H1 (cell line): Measurements from ENCODE around the gene ACADM. TPM values are rescaled to one million over a fixed set of nuclear protein-coding genes. Genes with fewer than 3 reads are reported as not detected.
A peak's percentile ranks its signal among the peaks of the same experiment; 100 is the strongest.

ENCODE experiments used
- CTCF ChIA-PET: fragments of 300-600 bp; sonication (Branson Sonifier 250); formaldehyde crosslinking; loops from one replicate; lab custom pipeline; 2021; ENCODE audit not compliant: partially characterized antibody; lab: Charles Lee
- POLR2A ChIA-PET: fragments of 300-600 bp; sonication (Branson Sonifier 250); formaldehyde crosslinking; loops from one replicate; lab custom pipeline; 2021; ENCODE audit warnings: inconsistent platforms; ENCODE audit not compliant: partially characterized antibody; lab: Charles Lee
- DNase-seq, 2 experiments: peaks; one replicate each; pipeline versions ENCODE4 v3.0.0 to v3.0.0-alpha.2; 2010 to 2022; ENCODE audit warnings: low spot score in 2 of 2, low read depth in 1 of 2, mixed read lengths in 1 of 2
- FAIRE-seq: peaks from 2 replicates; lab custom pipeline; 2011; peaks lifted over from hg19 to GRCh38; lab: Jason Lieb, UNC
- H2AFZ ChIP-seq: 2 replicates; pipeline ENCODE4 v1.8.1; 2012; ENCODE audit warnings: low read length, inconsistent platforms
- H2AK5ac ChIP-seq: 2 replicates; pipeline ENCODE4 v1.6.1; 2013; ENCODE audit warnings: low read depth, low read length
- H2BK120ac ChIP-seq: replicated peaks from 2 replicates; pipeline ENCODE3; 2013; ENCODE audit warnings: low read depth, low read length, inconsistent platforms
- H2BK12ac ChIP-seq: 2 replicates; pipeline ENCODE4 v1.6.1; 2013; ENCODE audit warnings: low read depth, low read length
- H2BK15ac ChIP-seq: 2 replicates; pipeline ENCODE4 v1.6.1; 2013; ENCODE audit warnings: low read length
- H2BK20ac ChIP-seq: 2 replicates; pipeline ENCODE4 v1.6.1; 2013; ENCODE audit warnings: low read length
- H2BK5ac ChIP-seq: 2 replicates; pipeline ENCODE4 v1.6.1; 2013; ENCODE audit warnings: low read depth, low read length
- H3K14ac ChIP-seq: 2 replicates; pipeline ENCODE4 v1.6.1; 2013; ENCODE audit warnings: inconsistent platforms; ENCODE audit not compliant: insufficient read length
- H3K18ac ChIP-seq: 2 replicates; pipeline ENCODE4 v1.6.1; 2013; ENCODE audit warnings: low read length; ENCODE audit errors: extremely low read depth
- H3K23ac ChIP-seq: 2 replicates; pipeline ENCODE4 v1.6.1; 2013; ENCODE audit warnings: inconsistent platforms; ENCODE audit not compliant: insufficient read length
- H3K23me2 ChIP-seq: 2 replicates; pipeline ENCODE4 v1.6.1; 2013; ENCODE audit warnings: low read depth, low read length
- H3K27ac ChIP-seq: 2 replicates; pipeline ENCODE4 v1.6.1; 2011; ENCODE audit warnings: low read depth, low read length, inconsistent platforms
- H3K27me3 ChIP-seq, 4 experiments: replicated peaks in 1 of 4; 1 replicate in 1 of 4; 2 replicates in 3 of 4; pipeline versions ENCODE4 v1.6.1 to v1.8.1; 2011 to 2013; ENCODE audit warnings: low read length in 3 of 4, mild to moderate bottlenecking in 3 of 4, inconsistent platforms in 2 of 4, mixed read lengths in 2 of 4, moderate library complexity in 1 of 4; ENCODE audit not compliant: control insufficient read depth in 3 of 4, insufficient read depth in 3 of 4; ENCODE audit errors: extremely low read depth in 1 of 4
- H3K36me3 ChIP-seq, 4 experiments: 2 replicates each; pipeline versions ENCODE4 v1.6.1 to v1.8.1; 2011 to 2013; ENCODE audit warnings: mild to moderate bottlenecking in 4 of 4, low read length in 3 of 4, moderate library complexity in 2 of 4, control low read depth in 1 of 4, inconsistent platforms in 1 of 4; ENCODE audit not compliant: insufficient read depth in 4 of 4, control insufficient read depth in 2 of 4
- H3K4ac ChIP-seq: replicated peaks from 2 replicates; pipeline ENCODE3; 2013; ENCODE audit warnings: low read length, low read depth, mixed read lengths, inconsistent platforms; ENCODE audit not compliant: insufficient read length
- H3K4me1 ChIP-seq, 4 experiments: replicated peaks in 1 of 4; 1 replicate in 1 of 4; 2 replicates in 3 of 4; pipeline versions ENCODE4 v1.6.1 to v1.8.1; 2011 to 2013; ENCODE audit warnings: low read length in 3 of 4, inconsistent platforms in 2 of 4, mixed read lengths in 1 of 4; ENCODE audit not compliant: insufficient read depth in 4 of 4, control insufficient read depth in 3 of 4
- H3K4me2 ChIP-seq, 2 experiments: 2 replicates each; pipeline versions ENCODE4 v1.6.1 to v1.8.1; 2011 to 2013; ENCODE audit warnings: low read depth in 2 of 2, low read length in 2 of 2, control low read depth in 1 of 2, inconsistent platforms in 1 of 2, mild to moderate bottlenecking in 1 of 2; ENCODE audit not compliant: insufficient read depth in 1 of 2
- H3K4me3 ChIP-seq, 4 experiments: fragments of 200-600, 300-600 bp in 1 of 4; sonication (generic), shearing (Covaris generic), sonication (Bioruptor Twin) in 1 of 4; 2 replicates each; pipeline versions ENCODE4 v1.5.1 to v1.8.1; 2011 to 2016; ENCODE audit warnings: low read length in 4 of 4, low read depth in 3 of 4, control low read depth in 2 of 4, inconsistent platforms in 2 of 4, mild to moderate bottlenecking in 2 of 4, mixed read lengths in 1 of 4, moderate library complexity in 1 of 4; ENCODE audit not compliant: insufficient read depth in 2 of 4; ENCODE audit errors: extremely low read depth in 1 of 4
- H3K56ac ChIP-seq: replicated peaks from 2 replicates; pipeline ENCODE3; 2013; ENCODE audit warnings: low read depth, mild to moderate bottlenecking, mixed read lengths, low read length, inconsistent platforms; ENCODE audit not compliant: insufficient read length
- H3K79me1 ChIP-seq: 2 replicates; pipeline ENCODE4 v1.6.1; 2013; ENCODE audit warnings: low read depth, low read length, control low read depth
- H3K79me2 ChIP-seq, 2 experiments: 2 replicates each; pipeline versions ENCODE4 v1.6.1 to v1.8.1; 2012 to 2013; ENCODE audit warnings: low read length in 2 of 2, mild to moderate bottlenecking in 2 of 2, inconsistent platforms in 1 of 2; ENCODE audit not compliant: insufficient read depth in 2 of 2, control insufficient read depth in 1 of 2
- H3K9ac ChIP-seq, 4 experiments: replicated peaks in 1 of 4; 1 replicate in 1 of 4; 2 replicates in 3 of 4; pipeline versions ENCODE4 v1.6.1 to v1.8.1; 2011 to 2013; ENCODE audit warnings: low read depth in 3 of 4, low read length in 3 of 4, control low read depth in 2 of 4, mild to moderate bottlenecking in 2 of 4, moderate library complexity in 2 of 4, inconsistent platforms in 1 of 4; ENCODE audit errors: extremely low read depth in 1 of 4
- H3K9me3 ChIP-seq, 2 experiments: 2 replicates each; pipeline versions ENCODE4 v1.6.1 to v1.8.1; 2012 to 2013; ENCODE audit warnings: mild to moderate bottlenecking in 2 of 2, moderate library complexity in 2 of 2, control low read depth in 1 of 2, inconsistent platforms in 1 of 2, low read depth in 1 of 2, low read length in 1 of 2, mixed read lengths in 1 of 2; ENCODE audit not compliant: insufficient read depth in 2 of 2
- H4K20me1 ChIP-seq, 2 experiments: replicated peaks in 1 of 2; 2 replicates each; pipeline versions ENCODE3 to v1.8.1; 2011 to 2013; ENCODE audit warnings: inconsistent platforms in 2 of 2, low read length in 2 of 2, mild to moderate bottlenecking in 1 of 2; ENCODE audit not compliant: insufficient read depth in 2 of 2, control insufficient read depth in 1 of 2
- H4K5ac ChIP-seq: 2 replicates; pipeline ENCODE4 v1.6.1; 2013; ENCODE audit warnings: low read length, low read depth, mixed read lengths, inconsistent platforms; ENCODE audit not compliant: insufficient read length
- H4K8ac ChIP-seq: 2 replicates; pipeline ENCODE4 v1.8.0; 2013; ENCODE audit warnings: mild to moderate bottlenecking, moderate library complexity, low read length, inconsistent platforms; ENCODE audit not compliant: insufficient read depth; ENCODE audit errors: extremely low read depth
- H4K91ac ChIP-seq: replicated peaks from 2 replicates; pipeline ENCODE3; 2013; ENCODE audit warnings: low read length, mixed read lengths, inconsistent platforms; ENCODE audit not compliant: insufficient read length
- FOSL1 ChIP-seq: IDR thresholded peaks from 2 replicates; pipeline ENCODE4 v1.6.1; 2011; ENCODE audit warnings: mild to moderate bottlenecking, low read depth, low read length, moderate library complexity; ENCODE audit not compliant: insufficient read depth
- GTF2F1 ChIP-seq: IDR thresholded peaks from 2 replicates; pipeline ENCODE4 v1.6.1; 2012; ENCODE audit warnings: low read depth, low read length, improper control_type of control experiment, borderline replicate concordance
- SIN3A ChIP-seq, 2 experiments: IDR thresholded peaks in 1 of 2; conservative IDR thresholded peaks in 1 of 2; 2 replicates each; pipeline ENCODE4 v1.6.1; 2011 to 2012; ENCODE audit warnings: low read length in 2 of 2, improper control_type of control experiment in 1 of 2, low read depth in 1 of 2, mild to moderate bottlenecking in 1 of 2
- SP2 ChIP-seq: IDR thresholded peaks from 2 replicates; pipeline ENCODE4 v1.6.1; 2012; ENCODE audit warnings: mild to moderate bottlenecking, low read length, inconsistent platforms
- TCF12 ChIP-seq: IDR thresholded peaks from 2 replicates; pipeline ENCODE4 v1.6.1; 2011; ENCODE audit warnings: low read depth, mild to moderate bottlenecking, low read length
- WGBS, 2 experiments: shearing (Covaris generic) in 1 of 2; methylation state at CpG; one replicate each; pipeline versions ENCODE4 v1.1.6 to v1.1.7; 2013 to 2015; ENCODE audit warnings: low lambda C conversion rate in 2 of 2, mixed read lengths in 2 of 2, inconsistent platforms in 1 of 2, low coverage in 1 of 2, missing lambda C conversion rate in 1 of 2; ENCODE audit not compliant: insufficient replicate concordance in 2 of 2, insufficient coverage in 1 of 2, insufficient read length in 1 of 2; ENCODE audit errors: extremely low coverage in 1 of 2, missing lambda C conversion rate in 1 of 2; 5-methylcytosine and 5-hydroxymethylcytosine counted together
- polyA plus RNA-seq, 7 experiments: library from polyadenylated mRNA; depleted of rRNA in 3 of 7; stranded (reverse) in 5 of 7; unstranded in 2 of 7; fragments of >200 nt in 5 of 7; fragments of 200-250 nt in 2 of 7; gene quantifications; 1 replicate in 5 of 7; 2 replicates in 1 of 7; 4 replicates in 1 of 7; pipeline versions ENCODE4 v1.2.1 to v1.2.3, GENCODE V29; 2011 to 2013; ENCODE audit warnings: missing spikeins in 2 of 7, mixed read lengths in 2 of 7
- total RNA-seq: library from RNA; stranded (reverse); fragmentation: NEBNext Ultra II Directional; extraction: Animal tissue kit (Norgen Biotek cat#: 25700); gene quantifications from 2 replicates; pipeline ENCODE4 v1.2.1, GENCODE V29; 2021

ACADM gene
- total and polyA plus RNA-seq, 2 of the 8 experiments (the other 6 are each of a cell fraction or from before 2014, with no cell fraction given), result 14.3 to 40.0 TPM

DNA sequence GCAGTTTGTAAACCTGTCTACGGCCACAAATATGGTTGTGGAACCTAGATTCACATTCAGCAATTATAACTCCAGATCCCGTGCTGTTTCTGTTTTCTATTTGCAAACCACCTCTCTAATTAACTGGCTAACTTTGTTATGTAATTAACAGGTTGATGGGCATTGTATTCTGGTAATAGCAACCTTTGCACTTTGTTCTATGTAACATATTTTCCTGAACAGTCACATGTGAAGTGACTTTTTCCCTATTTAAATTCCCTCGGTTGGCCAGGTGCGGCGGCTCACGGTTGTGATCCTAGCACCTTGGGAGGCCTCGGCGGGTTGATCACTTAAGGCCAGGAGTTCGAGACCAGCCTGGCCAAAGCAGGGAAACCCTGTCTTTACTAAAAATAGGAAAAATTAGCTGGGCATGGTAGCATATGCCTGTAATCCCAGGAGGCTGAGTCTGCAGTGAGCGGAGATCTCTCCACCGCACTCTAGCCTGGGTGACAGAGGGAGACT is 1.4 kb downstream of the ACADM start:
- H3K23ac ChIP-seq, result no peak overlapping the region
- no peak overlapping the region for H2BK20ac ChIP-seq
- H3K4me2 ChIP-seq, result peak overlapping the region; percentile 58 to 69
- peaks cover 0 to 41% of the 10 kb centered on the region in 2 experiments; a peak in 2 of 4 replicates for H3K79me2 ChIP-seq
- no peak overlapping the region for H2BK5ac ChIP-seq
- CTCF ChIA-PET, result interaction anchor here (1.0 to 1.3 kb wide), 2 partner anchors 94 to 111 kb away, joined by 3 to 8 read pairs; no protein-coding TSS in a partner anchor
- H3K79me1 ChIP-seq, result no peaks in the 10 kb centered on the region; the same call in 1 of the 2 replicates
- DNase-seq (no peak), FAIRE-seq (no peak)
- H3K4me3 ChIP-seq, result peak overlapping the region in 3 of 4 experiments; percentile 63 to 91 (median 85); a peak in 4 of 8 replicates
- H2AFZ ChIP-seq, result no peak overlapping the region
- no peak overlapping the region for H3K4ac ChIP-seq
- POLR2A ChIA-PET, result interaction anchor here (0.6 to 1.7 kb wide), 5 partner anchors 53 to 331 kb away, joined by 4 to 8 read pairs (median 5); partner anchors contain the start of gene RABGGTB
- H3K27ac ChIP-seq, result no peak overlapping the region
- WGBS, 2 experiments, result 61% methylated on average over 11 of the region's 11 CpGs; no CpG with 5 or more reads in 1 of the 2 experiments
- no peak overlapping the region for H4K5ac ChIP-seq
- no peak overlapping the region for H3K18ac ChIP-seq
- no peak overlapping the region for H3K9ac ChIP-seq
- no peak overlapping the region for H4K8ac ChIP-seq
- H2BK12ac ChIP-seq, result no peak overlapping the region
- H3K9me3 ChIP-seq, result no peaks in the 10 kb centered on the region
- no peak overlapping the region for H4K91ac ChIP-seq
- no peaks in the 10 kb centered on the region for H3K27me3 ChIP-seq
- TF ChIP-seq GTF2F1 (no peak), SP2 (no peak), SIN3A (conservative IDR thresholded peaks at IDR 0.05 in 1 of 2, IDR thresholded peaks at IDR 0.05 in 1 of 2; ENCODE audit: low read depth in 1 of 2, low read length in 2 of 2) (0 out of 4 replicates have a peak, but pooled peaks of 1 of the 2 experiments have one; percentile 37), TCF12 (no peak), FOSL1 (no peak)
- peaks cover 0 to 2% of the 10 kb centered on the region in 2 experiments for H4K20me1 ChIP-seq
- H3K56ac ChIP-seq, result no peak overlapping the region
- H2BK15ac ChIP-seq, result no peak overlapping the region
- no peak overlapping the region for H2AK5ac ChIP-seq
- H3K14ac ChIP-seq, result no peak overlapping the region
- peaks cover 0 to 10% (median 7%) of the 10 kb centered on the region in 4 experiments; a peak in 4 of 7 replicates for H3K4me1 ChIP-seq
- H3K23me2 ChIP-seq, result peaks cover 2% of the 10 kb centered on the region; the same call in 1 of the 2 replicates
- H2BK120ac ChIP-seq, result no peak overlapping the region
- no peaks in the 10 kb centered on the region; a peak in 1 of 8 replicates for H3K36me3 ChIP-seq
